ENCODE results near the gene DGKQ.

- TF ChIP-seq POLR2A (IDR thresholded peaks at IDR 0.05; ENCODE audit: insufficient read depth in 1 of 2, low read depth in 2 of 2, low read length in 2 of 2): no peak
- no peak for TF ChIP-seq CTCF (CRISPR knock-in tag; IDR thresholded peaks at IDR 0.05)
- no peak for TF ChIP-seq MED8 (CRISPR knock-in tag; IDR thresholded peaks at IDR 0.05; ENCODE audit: insufficient replicate concordance)
- TF ChIP-seq POLR2AphosphoS5 (IDR thresholded peaks at IDR 0.05; ENCODE audit: low read depth, low read length): no peak
These were observed 6.0 kb downstream of the DGKQ start for GRCh38 chr4:967113-968104.
